Activated T-cell treated with anti-CD3 and anti-CD28 coated beads, Interleukin-2, amount 50 U/mL, for 24 hours (primary cell): ENCODE measurements around the gene GMEB2.
A peak's percentile ranks its signal among the peaks of the same experiment; 100 is the strongest.
"Not testable (repeated sequence)": the region's sequence is repeated elsewhere in the genome, so short reads cannot be mapped to it uniquely, and the experiment has no call there.

Experiments used
- DNase-seq: peaks from one replicate; pipeline ENCODE4 v3.0.0-alpha.2; 2020
- H3K27ac Mint-ChIP-seq: 2 replicates; pipeline ENCODE4 v1.8.0; 2020; ENCODE audit warnings: mild to moderate bottlenecking, mixed read lengths
- H3K27me3 Mint-ChIP-seq: 2 replicates; pipeline ENCODE4 v1.8.0; 2020; ENCODE audit warnings: mixed read lengths
- H3K36me3 Mint-ChIP-seq: 2 replicates; pipeline ENCODE4 v1.8.0; 2020; ENCODE audit warnings: low read depth, mixed read lengths
- H3K4me1 Mint-ChIP-seq: 2 replicates; pipeline ENCODE4 v1.8.0; 2020; ENCODE audit warnings: low read depth, mixed read lengths
- H3K4me3 Mint-ChIP-seq: 2 replicates; pipeline ENCODE4 v1.8.0; 2020; ENCODE audit warnings: mild to moderate bottlenecking, moderate library complexity, mixed read lengths
- H3K9me3 Mint-ChIP-seq: 2 replicates; pipeline ENCODE4 v1.8.0; 2020; ENCODE audit warnings: mixed read lengths

Gene GMEB2

GRCh38 chr20:63639093-63639975 is 12.4 kb upstream of the GMEB2 start:
- DNase-seq = peak; percentile 77
- peak overlapping the region; percentile 98 for H3K27ac Mint-ChIP-seq
- peak overlapping the region; percentile 82 for H3K4me3 Mint-ChIP-seq
- peaks cover 3% of the 10 kb centered on the region for H3K36me3 Mint-ChIP-seq
- peaks cover 52% of the 10 kb centered on the region for H3K4me1 Mint-ChIP-seq
- H3K9me3 Mint-ChIP-seq = no peaks in the 10 kb centered on the region
- no peaks in the 10 kb centered on the region for H3K27me3 Mint-ChIP-seq

GRCh38 chr20:63636752-63637628 is 10.1 kb upstream of the GMEB2 start:
- Mint-ChIP-seq H3K9me3 (no peaks in the 10 kb centered on the region), H3K4me3 (no peak overlapping the region), H3K36me3 (peaks cover 3% of the 10 kb centered on the region), H3K27me3 (no peaks in the 10 kb centered on the region), H3K27ac (peak overlapping the region; percentile 50), H3K4me1 (peaks cover 63% of the 10 kb centered on the region)
- DNase-seq = no peak

GRCh38 chr20:63635431-63636141 is 8.7 kb upstream of the GMEB2 start:
- Mint-ChIP-seq H3K4me1 (peaks cover 70% of the 10 kb centered on the region), H3K4me3 (peak overlapping the region; percentile 54), H3K9me3 (no peaks in the 10 kb centered on the region), H3K36me3 (peaks cover 5% of the 10 kb centered on the region), H3K27ac (peak overlapping the region; percentile 94), H3K27me3 (no peaks in the 10 kb centered on the region)
- DNase-seq = peak; percentile 72

GRCh38 chr20:63633732-63634131 is 6.8 kb upstream of the GMEB2 start:
- peaks cover 16% of the 10 kb centered on the region for H3K36me3 Mint-ChIP-seq
- H3K27ac Mint-ChIP-seq = peak overlapping the region; percentile 51
- no peaks in the 10 kb centered on the region for H3K9me3 Mint-ChIP-seq
- peaks cover 70% of the 10 kb centered on the region for H3K4me1 Mint-ChIP-seq
- H3K27me3 Mint-ChIP-seq = no peaks in the 10 kb centered on the region
- no peak overlapping the region for H3K4me3 Mint-ChIP-seq
- DNase-seq = no peak

- Mint-ChIP-seq H3K27ac (peak overlapping the region; percentile 44), H3K4me1 (peaks cover 61% of the 10 kb centered on the region), H3K36me3 (peaks cover 25% of the 10 kb centered on the region)
- H3K27me3 Mint-ChIP-seq, DNase-seq, H3K9me3 Mint-ChIP-seq, H3K4me3 Mint-ChIP-seq: not testable (repeated sequence)
Observed at GRCh38 chr20:63631426-63631825, 4.5 kb upstream of the GMEB2 start.

- not testable (repeated sequence) for H3K27ac Mint-ChIP-seq, H3K9me3 Mint-ChIP-seq, H3K27me3 Mint-ChIP-seq, H3K4me3 Mint-ChIP-seq, DNase-seq
- Mint-ChIP-seq H3K36me3 (peaks cover 25% of the 10 kb centered on the region), H3K4me1 (peaks cover 57% of the 10 kb centered on the region)
Observed at GRCh38 chr20:63630956-63631355, 4.1 kb upstream of the GMEB2 start.

- H3K27ac Mint-ChIP-seq = peak overlapping the region; percentile 96
Observed at GRCh38 chr20:63628246-63628975, 1.5 kb upstream of the GMEB2 start.

GRCh38 chr20:63627751-63628245 is 897 bp upstream of the GMEB2 start:
- peaks cover 43% of the 10 kb centered on the region for H3K4me1 Mint-ChIP-seq
- H3K27ac Mint-ChIP-seq = peak overlapping the region; percentile 96
- peaks cover 35% of the 10 kb centered on the region for H3K36me3 Mint-ChIP-seq
- no peaks in the 10 kb centered on the region for H3K9me3 Mint-ChIP-seq
- peak overlapping the region; percentile 93 for H3K4me3 Mint-ChIP-seq
- no peaks in the 10 kb centered on the region for H3K27me3 Mint-ChIP-seq
- no peak for DNase-seq

More at GRCh38 chr20:63628246-63628975, 1.5 kb upstream of the GMEB2 start:
- Mint-ChIP-seq H3K9me3 (no peaks in the 10 kb centered on the region), H3K4me1 (peaks cover 46% of the 10 kb centered on the region), H3K36me3 (peaks cover 30% of the 10 kb centered on the region), H3K4me3 (peak overlapping the region; percentile 93), H3K27me3 (no peaks in the 10 kb centered on the region)
- DNase-seq = peak; percentile 83

GRCh38 chr20:63627129-63627750 is 339 bp upstream of the GMEB2 start:
- peak; percentile 98 for DNase-seq
- Mint-ChIP-seq H3K27me3 (no peaks in the 10 kb centered on the region), H3K9me3 (no peaks in the 10 kb centered on the region), H3K4me3 (peak overlapping the region; percentile 93), H3K4me1 (peaks cover 46% of the 10 kb centered on the region), H3K27ac (peak overlapping the region; percentile 96), H3K36me3 (peaks cover 38% of the 10 kb centered on the region)

GRCh38 chr20:63625771-63626423 is 1.0 kb downstream of the GMEB2 start:
- DNase-seq = peak; percentile 74
- Mint-ChIP-seq H3K27me3 (no peaks in the 10 kb centered on the region), H3K27ac (peak overlapping the region; percentile 92), H3K9me3 (no peaks in the 10 kb centered on the region), H3K4me1 (peaks cover 43% of the 10 kb centered on the region), H3K36me3 (peaks cover 39% of the 10 kb centered on the region), H3K4me3 (peak overlapping the region; percentile 82)

- Mint-ChIP-seq H3K9me3 (no peaks in the 10 kb centered on the region), H3K4me3 (no peak overlapping the region), H3K36me3 (peaks cover 37% of the 10 kb centered on the region), H3K27me3 (no peaks in the 10 kb centered on the region), H3K4me1 (peaks cover 42% of the 10 kb centered on the region), H3K27ac (no peak overlapping the region)
- no peak for DNase-seq
Observed at GRCh38 chr20:63624486-63624885, 2.4 kb downstream of the GMEB2 start.

GRCh38 chr20:63622732-63623131 is 4.2 kb downstream of the GMEB2 start:
- H3K9me3 Mint-ChIP-seq = no peaks in the 10 kb centered on the region
- DNase-seq = no peak
- H3K27ac Mint-ChIP-seq = no peak overlapping the region
- H3K4me1 Mint-ChIP-seq = peaks cover 29% of the 10 kb centered on the region
- peaks cover 39% of the 10 kb centered on the region for H3K36me3 Mint-ChIP-seq
- H3K27me3 Mint-ChIP-seq = no peaks in the 10 kb centered on the region
- H3K4me3 Mint-ChIP-seq = no peak overlapping the region

GRCh38 chr20:63622096-63622495 is 4.8 kb downstream of the GMEB2 start:
- H3K27ac Mint-ChIP-seq = no peak overlapping the region
- H3K27me3 Mint-ChIP-seq = no peaks in the 10 kb centered on the region
- H3K36me3 Mint-ChIP-seq = peaks cover 42% of the 10 kb centered on the region
- no peak overlapping the region for H3K4me3 Mint-ChIP-seq
- H3K4me1 Mint-ChIP-seq = peaks cover 29% of the 10 kb centered on the region
- no peaks in the 10 kb centered on the region for H3K9me3 Mint-ChIP-seq
- DNase-seq = no peak
